ENCODE measurements around the gene LRRC4B.

DNA sequence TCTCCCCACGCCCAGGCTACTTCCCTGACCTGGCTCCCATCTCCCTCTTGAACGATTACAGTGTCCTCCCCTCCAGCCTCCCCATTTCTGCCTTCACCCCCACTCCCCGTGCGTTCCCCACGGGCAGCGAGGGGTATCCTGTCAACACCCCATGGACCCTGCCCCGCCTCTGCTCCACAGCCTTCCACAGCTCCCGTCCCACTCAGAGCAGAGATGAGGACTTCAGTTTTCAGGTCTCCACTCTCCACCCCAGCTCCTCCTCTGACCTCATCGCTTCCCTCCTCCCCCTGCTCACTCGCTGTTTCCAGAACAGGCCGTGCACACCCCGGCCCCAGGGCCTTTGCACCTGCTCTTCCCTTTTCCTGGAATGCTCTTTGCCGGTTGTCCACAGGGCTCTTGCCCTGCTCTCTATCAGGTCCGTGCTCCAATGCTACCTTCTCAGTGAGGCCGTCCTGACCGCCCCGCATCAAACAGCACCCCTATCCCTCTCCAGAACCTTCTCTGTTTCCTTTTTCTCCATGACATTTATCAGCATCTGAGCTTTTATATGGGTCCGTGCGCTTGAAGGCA is 15.0 kb downstream of the LRRC4B start:
- TF ChIP-seq RAD21 (IDR thresholded peaks at IDR 0.05; ENCODE audit: low read depth) (no peak), TAF1 (IDR thresholded peaks at IDR 0.05; ENCODE audit: low read depth) (no peak), REST (IDR thresholded peaks at IDR 0.05; ENCODE audit: low read depth) (no peak), EP300 (IDR thresholded peaks at IDR 0.05; ENCODE audit: borderline replicate concordance) (no peak), FOXM1 (IDR thresholded peaks at IDR 0.05; ENCODE audit: borderline replicate concordance, low read depth) (no peak), ZBTB7A (IDR thresholded peaks at IDR 0.05; ENCODE audit: low read depth) (no peak), EGR1 (IDR thresholded peaks at IDR 0.05) (no peak), TEAD4 (IDR thresholded peaks at IDR 0.05) (no peak), CREB1 (IDR thresholded peaks at IDR 0.05; ENCODE audit: low read depth) (no peak), YY1 (IDR thresholded peaks at IDR 0.05; ENCODE audit: low read depth) (no peak), CEBPB (IDR thresholded peaks at IDR 0.05) (no peak)
- TF ChIP-seq, protein P1, sequence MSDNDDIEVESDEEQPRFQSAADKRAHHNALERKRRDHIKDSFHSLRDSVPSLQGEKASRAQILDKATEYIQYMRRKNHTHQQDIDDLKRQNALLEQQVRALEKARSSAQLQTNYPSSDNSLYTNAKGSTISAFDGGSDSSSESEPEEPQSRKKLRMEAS (IDR thresholded peaks at IDR 0.05), result no peak
